Thyroid gland (tissue), 4 donors: ENCODE results near the gene KCNMA1. TPM values are rescaled to one million over a fixed set of nuclear protein-coding genes. Genes with fewer than 3 reads are reported as not detected.

ENCODE experiments used
- DNase-seq, 2 donors: peaks; one replicate each; pipeline ENCODE4 v3.0.0-alpha.2; 2019
- H3K27ac ChIP-seq, 3 donors: fragments of 200-600 bp; sonication (generic); 1 replicate in 2 of 3; 2 replicates in 1 of 3; pipeline ENCODE4 v1.5.1; 2016 to 2019; ENCODE audit warnings: mild to moderate bottlenecking in 1 of 3, moderate library complexity in 1 of 3
- H3K27me3 ChIP-seq: fragments of 200-600 bp; sonication (generic); one replicate; pipeline ENCODE4 v1.5.1; 2019
- H3K36me3 ChIP-seq, 2 donors: fragments of 200-600 bp; sonication (generic); one replicate each; pipeline ENCODE4 v1.5.1; 2016 to 2019
- H3K4me1 ChIP-seq, 2 donors: fragments of 200-600 bp; sonication (generic); one replicate each; pipeline ENCODE4 v1.5.1; 2017 to 2019
- H3K4me3 ChIP-seq, 3 donors: fragments of 200-600 bp; sonication (generic); replicated peaks in 1 of 3; 1 replicate in 2 of 3; 2 replicates in 1 of 3; pipeline ENCODE4 v1.5.1; 2016; ENCODE audit warnings: mild to moderate bottlenecking in 1 of 3
- H3K9me3 ChIP-seq: fragments of 200-600 bp; sonication (generic); one replicate; pipeline ENCODE4 v1.5.1; 2017
- CTCF ChIP-seq, 6 experiments: fragments of 200-600 bp in 3 of 6; fragments of 450-650 bp in 3 of 6; sonication (generic) in 3 of 6; IDR thresholded peaks; one replicate each; pipeline ENCODE4 v1.5.1; 2016 to 2019; ENCODE audit warnings: antibody characterized with exemption in 6 of 6, mild to moderate bottlenecking in 2 of 6, inconsistent platforms in 1 of 6, moderate library complexity in 1 of 6
- POLR2A ChIP-seq, 2 donors: fragments of 450-650 bp; IDR thresholded peaks; one replicate each; pipeline ENCODE4 v1.6.1; 2017; ENCODE audit warnings: antibody characterized with exemption in 2 of 2, mild to moderate bottlenecking in 2 of 2, moderate library complexity in 1 of 2
- WGBS, 2 donors: methylation state at CpG; one replicate each; pipeline ENCODE4 v1.1.5; 2017; 5-methylcytosine and 5-hydroxymethylcytosine counted together
- intact Hi-C: fragments of 100-400 bp; cut with DNase I; formaldehyde crosslinking; loops from one replicate; pipeline ENCODE4 v1.15.1; 2023
- total RNA-seq, 4 donors: library from RNA; depleted of rRNA; stranded (reverse); fragments of >200 nt; gene quantifications; one replicate each; pipeline ENCODE4 v1.2.3, GENCODE V29; 2016

KCNMA1 gene
- total RNA-seq, 4 donors from 2014 or later = 2.5 to 5.1 (median 3.6) TPM

GRCh38 chr10:77149706-77150105 lies 487.9 kb downstream of the KCNMA1 start:
- DNase-seq = no peak

GRCh38 chr10:77149001-77149400 lies 488.6 kb downstream of the KCNMA1 start:
- Histone ChIP-seq H3K27me3 (no peaks in the 10 kb centered on the region), H3K36me3 (no peaks in the 10 kb centered on the region), H3K27ac (no peak overlapping the region), H3K4me1 (no peaks in the 10 kb centered on the region), H3K9me3 (no peaks in the 10 kb centered on the region), H3K4me3 (no peak overlapping the region)
- WGBS, 2 donors = 86 to 89% methylated on average over 4 of the region's 4 CpGs
- no peak for DNase-seq
- intact Hi-C loops = no loop called here
- TF ChIP-seq CTCF (IDR thresholded peaks at IDR 0.05) = no peak

More at GRCh38 chr10:77149706-77150105, 487.9 kb downstream of the KCNMA1 start:
- H3K4me1 ChIP-seq = no peaks in the 10 kb centered on the region
- no peaks in the 10 kb centered on the region for H3K9me3 ChIP-seq
- intact Hi-C loops = no loop called here
- H3K36me3 ChIP-seq = no peaks in the 10 kb centered on the region
- no peak overlapping the region for H3K27ac ChIP-seq
- TF ChIP-seq CTCF (IDR thresholded peaks at IDR 0.05) (no peak), POLR2A (IDR thresholded peaks at IDR 0.05) (no peak)
- no peak overlapping the region for H3K4me3 ChIP-seq
- 93 to 95% methylated on average over 2 of the region's 2 CpGs for WGBS, 2 donors
- no peaks in the 10 kb centered on the region for H3K27me3 ChIP-seq

GRCh38 chr10:77147871-77148270 lies 489.7 kb downstream of the KCNMA1 start:
- intact Hi-C loops = no loop called here
- Histone ChIP-seq H3K27ac (no peak overlapping the region), H3K4me3 (no peak overlapping the region), H3K9me3 (no peaks in the 10 kb centered on the region), H3K36me3 (no peaks in the 10 kb centered on the region), H3K4me1 (no peaks in the 10 kb centered on the region), H3K27me3 (no peaks in the 10 kb centered on the region)
- DNase-seq = no peak
- 97 to 100% methylated on average over 1 of the region's 1 CpG for WGBS, 2 donors
- TF ChIP-seq POLR2A (IDR thresholded peaks at IDR 0.05) = no peak

- no peak for DNase-seq
- intact Hi-C loops = no loop called here
- TF ChIP-seq CTCF (IDR thresholded peaks at IDR 0.05) = no peak
- no peak for TF ChIP-seq POLR2A (IDR thresholded peaks at IDR 0.05)
- Histone ChIP-seq H3K36me3 (no peaks in the 10 kb centered on the region), H3K27me3 (no peaks in the 10 kb centered on the region), H3K4me3 (no peak overlapping the region), H3K4me1 (no peaks in the 10 kb centered on the region), H3K9me3 (no peaks in the 10 kb centered on the region), H3K27ac (no peak overlapping the region)
- 77 to 78% methylated on average over 5 of the region's 5 CpGs for WGBS, 2 donors
Observed at GRCh38 chr10:77146712-77147336, 490.8 kb downstream of the KCNMA1 start.

- Histone ChIP-seq H3K9me3 (no peaks in the 10 kb centered on the region), H3K36me3 (no peaks in the 10 kb centered on the region), H3K4me3 (no peak overlapping the region), H3K27ac (no peak overlapping the region), H3K27me3 (no peaks in the 10 kb centered on the region), H3K4me1 (no peaks in the 10 kb centered on the region)
- TF ChIP-seq CTCF (IDR thresholded peaks at IDR 0.05) (no peak), POLR2A (IDR thresholded peaks at IDR 0.05) (no peak)
- no peak for DNase-seq
- intact Hi-C loops = no loop called here
- WGBS, 2 donors = 96 to 98% methylated on average over 3 of the region's 3 CpGs
Observed at GRCh38 chr10:77144656-77145055, 493.0 kb downstream of the KCNMA1 start.
